ENCODE data around the gene PISD.

The PISD gene

GRCh38 chr22:31569126-31569525 lies 92.9 kb downstream of the PISD start:
- H3K36me3 ChIP-seq (ENCODE audit: low read length) = peaks cover 11% of the 10 kb centered on the region; the same call in 1 of the 2 replicates
- H3K9me2 ChIP-seq (replicated peaks; ENCODE audit: insufficient read depth, low read length) = no peaks in the 10 kb centered on the region
- H3K9ac ChIP-seq (ENCODE audit: low read length) = no peak overlapping the region
- H3K9me3 ChIP-seq (ENCODE audit: insufficient read depth, low read length) = no peaks in the 10 kb centered on the region
- no peaks in the 10 kb centered on the region for H3K27me3 ChIP-seq (ENCODE audit: low read length)
- no peaks in the 10 kb centered on the region for H3F3A ChIP-seq (ENCODE audit: insufficient read depth)
- no peak for TF ChIP-seq EZH2phosphoT487 (conservative IDR thresholded peaks at IDR 0.05; ENCODE audit: low read length)
- TF ChIP-seq CTCF (IDR thresholded peaks at IDR 0.05; ENCODE audit: insufficient read depth, low read length, poor library complexity, severe bottlenecking) = no peak
- no peak overlapping the region for H2AFZ ChIP-seq (ENCODE audit: low read depth, low read length, severe bottlenecking)
- H3K4me2 ChIP-seq (ENCODE audit: low read depth, low read length, poor library complexity, severe bottlenecking) = no peak overlapping the region
- H3K79me2 ChIP-seq (ENCODE audit: insufficient read depth, low read length) = no peaks in the 10 kb centered on the region
- no peaks in the 10 kb centered on the region for H4K20me1 ChIP-seq (ENCODE audit: low read depth, low read length)
- no peak overlapping the region for H3K4me3 ChIP-seq (ENCODE audit: insufficient read depth, low read length, poor library complexity, severe bottlenecking)
- H3K27ac ChIP-seq (ENCODE audit: low read depth, low read length) = no peak overlapping the region
